Measurements from ENCODE around the gene CCDC158.

The CCDC158 gene

GRCh38 chr4:76280488-76281441 lies 140.2 kb downstream of the CCDC158 start:
- DNase-seq (ENCODE audit: low spot score) = no peak

GRCh38 chr4:76279462-76279861 lies 141.5 kb downstream of the CCDC158 start:
- no peak for DNase-seq (ENCODE audit: low spot score)

DNA sequence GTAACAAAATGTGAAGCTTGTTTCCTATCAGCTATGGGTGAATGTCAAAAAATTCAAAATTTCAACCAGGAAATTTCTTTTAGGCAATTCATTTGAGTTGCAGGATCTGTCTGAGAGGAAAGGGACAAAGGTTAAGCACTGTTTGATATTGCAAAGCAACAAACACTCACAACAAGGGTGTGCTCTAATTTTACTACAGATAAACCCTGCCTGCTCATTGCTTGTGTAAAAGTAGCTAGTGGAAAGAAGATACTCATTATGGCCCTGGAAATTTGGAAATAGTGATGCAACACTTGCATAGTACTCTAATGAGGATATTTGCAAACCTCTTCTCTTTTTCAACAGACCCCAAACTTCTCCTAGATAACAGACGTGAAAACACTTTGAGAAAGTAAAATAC lies 142.4 kb downstream of the CCDC158 start:
- DNase-seq (ENCODE audit: low spot score) = no peak

DNA sequence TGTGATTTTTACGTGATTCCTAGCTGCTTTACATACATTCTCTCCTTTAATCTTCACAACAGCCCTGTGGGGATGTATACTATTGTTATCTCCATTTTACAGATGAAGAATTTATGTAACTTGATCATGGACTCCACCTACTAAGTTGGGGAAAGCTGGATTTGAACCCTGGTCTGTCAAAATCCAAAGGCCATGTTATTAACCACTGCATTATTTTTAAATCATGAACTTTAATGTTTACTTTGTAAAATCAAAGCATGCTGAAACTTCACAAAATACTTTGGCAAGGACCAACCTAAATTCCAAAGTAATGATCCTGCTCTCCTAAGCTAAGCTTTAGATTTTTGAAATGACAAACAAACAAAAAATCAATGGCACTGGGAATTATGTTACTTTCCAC lies 143.3 kb downstream of the CCDC158 start:
- DNase-seq (ENCODE audit: low spot score) = no peak

DNA sequence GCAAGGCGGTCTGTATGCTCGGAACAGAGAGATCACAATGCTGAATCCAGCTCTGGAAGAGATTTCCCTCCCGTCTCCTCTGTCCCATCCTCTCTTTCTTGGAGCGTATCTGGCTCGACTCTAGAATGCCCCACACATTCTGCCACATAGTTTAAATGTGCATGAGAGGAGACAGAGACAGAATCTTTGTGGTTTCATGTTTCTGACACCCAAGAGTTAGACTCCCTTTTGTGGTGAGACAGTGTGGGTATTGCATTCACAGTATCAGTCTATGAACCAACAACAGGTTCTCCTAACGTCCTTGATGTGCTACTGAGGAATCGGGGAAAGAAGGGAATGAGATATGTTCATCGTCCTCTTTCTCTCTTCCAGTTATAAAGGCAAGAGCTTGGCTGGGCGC lies 144.1 kb downstream of the CCDC158 start:
- no peak for DNase-seq (ENCODE audit: low spot score)

GRCh38 chr4:76275486-76276124 lies 145.3 kb downstream of the CCDC158 start:
- DNase-seq (ENCODE audit: low spot score) = no peak

- no peak for DNase-seq (ENCODE audit: low spot score)
Observed at GRCh38 chr4:76272999-76273398, 147.9 kb downstream of the CCDC158 start.

- no peak for DNase-seq (ENCODE audit: low spot score)
Observed at GRCh38 chr4:76272582-76272981, 148.4 kb downstream of the CCDC158 start.

- DNase-seq (ENCODE audit: low spot score) = no peak
Observed at GRCh38 chr4:76272073-76272472, 148.9 kb downstream of the CCDC158 start.

DNA sequence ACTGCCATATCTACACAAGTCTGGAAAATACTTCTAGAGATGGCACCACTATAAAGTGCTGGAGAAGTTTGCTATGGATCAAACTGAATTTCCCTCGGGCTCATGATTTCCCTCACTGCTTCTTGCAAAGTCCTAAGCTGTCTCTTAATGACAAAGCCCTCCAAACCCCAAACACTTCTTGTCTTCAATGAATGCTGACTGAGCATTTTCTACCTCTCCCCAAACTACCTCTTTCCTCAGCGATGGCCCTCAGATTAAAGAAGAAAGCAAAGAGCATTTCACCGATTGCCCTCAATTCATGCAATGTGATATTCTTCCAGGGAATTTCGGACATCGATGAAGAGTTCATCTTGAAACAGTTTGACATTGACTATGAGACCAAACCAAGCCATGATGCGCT lies 149.7 kb downstream of the CCDC158 start:
- no peak for DNase-seq (ENCODE audit: low spot score)

- DNase-seq (ENCODE audit: low spot score) = no peak
Observed at GRCh38 chr4:76270244-76271175, 150.4 kb downstream of the CCDC158 start.

GRCh38 chr4:76267811-76268210 lies 153.1 kb downstream of the CCDC158 start:
- no peak for DNase-seq (ENCODE audit: low spot score)

DNA sequence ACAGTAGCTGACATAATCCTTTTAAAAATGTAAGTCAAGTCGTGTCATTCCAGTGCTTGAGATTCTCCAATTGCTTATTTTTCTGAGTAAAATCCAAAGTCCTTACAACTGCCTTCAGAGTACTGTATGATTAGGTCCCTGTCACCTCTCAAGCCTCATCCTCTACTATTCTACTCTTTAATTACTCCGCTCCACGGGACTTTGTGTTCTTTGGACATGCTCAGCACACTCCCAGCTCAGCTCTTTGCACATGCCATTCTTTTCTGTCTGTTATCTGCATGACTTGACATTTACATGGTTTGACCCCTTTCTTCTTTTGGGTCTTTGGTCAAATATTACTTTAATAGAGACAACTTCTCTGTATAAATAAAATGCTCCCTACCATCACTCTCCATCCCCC lies 154.3 kb downstream of the CCDC158 start:
- DNase-seq (ENCODE audit: low spot score) = no peak

DNA sequence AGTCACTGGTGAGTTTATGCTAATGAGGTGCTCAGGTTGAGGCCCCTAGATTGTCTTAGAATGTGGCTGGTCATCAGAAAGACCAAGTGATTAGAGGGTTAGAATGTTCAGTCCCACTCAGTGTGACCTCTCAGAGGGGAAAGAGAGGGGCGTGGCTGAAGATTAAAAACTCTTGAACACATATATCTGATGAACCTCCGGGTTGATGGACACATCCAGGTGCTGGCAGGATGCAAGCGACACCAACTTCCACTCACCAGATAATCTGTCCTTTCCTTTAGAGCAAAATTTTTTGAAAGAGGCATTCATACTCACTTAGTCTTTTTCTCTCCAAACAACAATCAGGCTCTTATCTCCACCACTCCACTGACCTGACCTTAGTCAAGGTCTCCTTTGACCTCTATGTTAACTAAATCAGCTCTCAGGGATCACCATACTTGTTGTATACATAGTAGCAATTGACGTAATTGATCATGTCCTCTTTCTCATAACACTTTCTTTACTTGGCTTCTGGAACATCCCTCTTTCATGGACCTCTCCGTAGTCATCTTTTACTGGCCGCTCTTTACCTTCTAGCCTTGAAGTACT lies 155.2 kb downstream of the CCDC158 start:
- no peak for DNase-seq (ENCODE audit: low spot score)
